Right atrium auricular region (tissue), 2 donors: ENCODE results near the gene CCDC190. TPM values are rescaled to one million over a fixed set of nuclear protein-coding genes. Genes with fewer than 3 reads are reported as not detected.
"Not testable (repeated sequence)": the region's sequence is repeated elsewhere in the genome, so short reads cannot be mapped to it uniquely, and the experiment has no call there.

ENCODE experiments used
- DNase-seq: peaks from one replicate; pipeline ENCODE4 v3.0.0-alpha.2; 2019; ENCODE audit warnings: low spot score
- H3K27ac ChIP-seq, 2 donors: fragments of 200-600 bp; sonication (generic); 1 replicate in 1 of 2; 2 replicates in 1 of 2; pipeline ENCODE4 v1.5.1; 2016 to 2019
- H3K27me3 ChIP-seq, 2 donors: fragments of 200-600 bp; sonication (generic); one replicate each; pipeline versions ENCODE4 v1.5.1 to v1.6.0; 2017 to 2019
- H3K36me3 ChIP-seq: fragments of 200-600 bp; sonication (generic); one replicate; pipeline ENCODE4 v1.5.1; 2016
- H3K4me1 ChIP-seq, 2 donors: fragments of 200-600 bp; sonication (generic); one replicate each; pipeline versions ENCODE4 v1.5.1 to v1.6.0; 2017 to 2019
- H3K4me3 ChIP-seq, 2 donors: fragments of 200-600 bp; sonication (generic); 1 replicate in 1 of 2; 2 replicates in 1 of 2; pipeline ENCODE4 v1.5.1; 2017 to 2019; ENCODE audit warnings: mild to moderate bottlenecking in 1 of 2, moderate library complexity in 1 of 2
- H3K9me3 ChIP-seq, 2 donors: fragments of 200-600 bp; sonication (generic); one replicate each; pipeline ENCODE4 v1.5.1; 2019
- CTCF ChIP-seq, 2 donors: fragments of 200-600 bp; sonication (generic); IDR thresholded peaks; one replicate each; pipeline ENCODE4 v1.5.1; 2019; ENCODE audit warnings: antibody characterized with exemption in 2 of 2
- total RNA-seq, 2 donors: library from RNA; depleted of rRNA; stranded (reverse); fragments of >200 nt; gene quantifications; one replicate each; pipeline ENCODE4 v1.1.0, GENCODE V29; 2016

The CCDC190 gene
- total RNA-seq, 2 donors from 2014 or later: 0.28 to 0.33 TPM

- no peak for DNase-seq
- TF ChIP-seq CTCF (IDR thresholded peaks at IDR 0.05): peak; percentile 63 to 78
- Histone ChIP-seq H3K9me3 (no peaks in the 10 kb centered on the region), H3K27ac (no peak overlapping the region), H3K27me3 (no peaks in the 10 kb centered on the region), H3K36me3 (no peaks in the 10 kb centered on the region), H3K4me1 (no peaks in the 10 kb centered on the region), H3K4me3 (no peak overlapping the region)
Observed at GRCh38 chr1:162878000-162878596, 17.1 kb upstream of the CCDC190 start.

DNA sequence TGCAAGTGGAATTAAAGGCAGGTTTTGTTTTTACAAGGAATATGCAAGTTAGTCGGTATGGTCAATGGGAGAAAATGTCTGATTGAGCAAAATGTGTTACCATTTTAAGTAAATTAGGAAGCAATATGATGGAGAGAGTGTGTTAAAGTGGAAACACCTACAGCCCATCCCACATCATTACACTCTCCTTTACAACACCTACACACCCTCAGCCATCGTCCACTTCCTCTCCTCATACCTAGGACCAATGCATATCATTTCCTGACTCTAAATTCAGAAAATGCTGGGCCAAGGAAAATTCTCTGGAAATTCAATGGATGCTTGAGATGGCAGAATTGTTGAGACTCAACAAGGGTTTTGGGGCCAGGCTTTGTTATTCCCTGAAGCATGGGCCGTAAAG, 16.4 kb upstream of the CCDC190 start:
- Histone ChIP-seq H3K9me3 (peaks cover 0 to 3% of the 10 kb centered on the region in 2 donors), H3K27me3 (no peaks in the 10 kb centered on the region), H3K4me3 (no peak overlapping the region), H3K36me3 (no peaks in the 10 kb centered on the region), H3K27ac (no peak overlapping the region), H3K4me1 (no peaks in the 10 kb centered on the region)
- DNase-seq: no peak
- no peak for TF ChIP-seq CTCF (IDR thresholded peaks at IDR 0.05)

GRCh38 chr1:162876751-162877150, 15.8 kb upstream of the CCDC190 start:
- H3K27ac ChIP-seq: no peak overlapping the region
- H3K36me3 ChIP-seq: no peaks in the 10 kb centered on the region
- H3K4me1 ChIP-seq: no peaks in the 10 kb centered on the region
- no peak for DNase-seq
- H3K4me3 ChIP-seq: no peak overlapping the region
- H3K9me3 ChIP-seq: peaks cover 0 to 10% of the 10 kb centered on the region in 2 donors
- no peak for TF ChIP-seq CTCF (IDR thresholded peaks at IDR 0.05)
- no peaks in the 10 kb centered on the region for H3K27me3 ChIP-seq

DNA sequence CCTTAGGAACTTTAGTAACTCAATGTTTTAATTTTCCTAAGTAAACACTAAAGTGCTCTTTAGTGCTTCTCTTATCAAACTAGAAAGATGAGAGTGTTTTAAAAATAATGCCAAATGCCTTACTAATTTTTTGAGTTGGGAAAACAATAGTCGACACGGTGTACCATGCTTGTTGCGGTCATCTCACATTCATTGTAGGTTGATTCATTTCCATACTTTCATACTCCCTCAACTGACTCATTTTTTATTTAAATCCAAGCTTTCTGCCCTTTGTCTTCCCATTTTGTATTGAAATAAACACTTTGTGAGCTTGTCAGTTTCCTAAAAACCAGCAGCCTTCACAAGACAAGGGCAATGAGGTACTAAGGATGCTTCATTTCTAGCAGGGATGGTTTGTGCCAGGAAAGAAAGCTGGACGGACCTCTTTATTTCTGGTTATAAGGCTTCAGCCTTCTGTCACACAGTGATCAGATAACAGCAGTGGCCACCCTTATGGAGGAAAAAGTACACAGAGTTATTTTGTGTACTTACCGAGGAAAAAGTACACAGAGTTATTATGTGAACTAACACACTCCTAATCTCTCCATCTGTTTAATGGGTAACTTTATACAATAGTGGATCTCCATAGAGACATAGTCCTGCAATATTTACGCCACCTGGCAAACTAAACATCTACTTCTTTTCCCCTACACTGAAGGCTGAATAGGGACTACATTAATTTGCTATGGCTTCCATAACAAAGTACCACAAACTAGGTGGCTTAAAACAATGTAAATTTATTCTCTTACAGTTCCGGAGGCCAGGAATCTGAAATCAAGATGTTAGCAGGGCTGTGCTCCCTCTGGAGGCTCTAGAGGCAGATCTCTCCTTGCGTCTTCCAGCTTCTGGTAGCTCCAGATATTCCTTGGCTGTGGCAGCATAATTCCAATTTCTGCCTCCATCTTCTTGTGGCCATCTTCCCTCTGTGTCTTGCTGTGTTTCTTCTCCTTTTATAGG, 13.0 kb upstream of the CCDC190 start:
- Histone ChIP-seq H3K9me3 (peaks cover 0 to 19% of the 10 kb centered on the region in 2 donors), H3K27me3 (no peaks in the 10 kb centered on the region), H3K36me3 (no peaks in the 10 kb centered on the region), H3K27ac (no peak overlapping the region), H3K4me1 (no peaks in the 10 kb centered on the region), H3K4me3 (no peak overlapping the region)
- DNase-seq: no peak
- no peak for TF ChIP-seq CTCF (IDR thresholded peaks at IDR 0.05)

DNA sequence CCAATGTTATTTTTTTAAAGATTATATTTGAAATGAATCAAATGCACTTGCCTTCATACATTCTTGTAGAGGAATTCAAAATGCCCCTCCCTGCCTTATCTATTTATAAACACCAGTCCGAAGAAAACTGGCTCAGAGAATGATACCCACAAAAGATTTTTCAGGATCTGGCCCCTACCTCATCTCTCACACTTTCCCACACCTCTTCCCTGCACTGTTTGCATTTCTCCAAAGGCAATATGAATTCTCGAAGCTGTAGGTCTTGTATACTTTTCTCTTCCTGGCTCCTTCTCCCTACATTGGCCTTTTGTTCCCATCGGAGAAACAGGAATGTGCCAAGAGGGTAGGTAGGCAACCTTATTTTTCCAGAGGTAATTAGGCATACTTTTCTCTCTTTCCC, 12.0 kb upstream of the CCDC190 start:
- TF ChIP-seq CTCF (IDR thresholded peaks at IDR 0.05): no peak
- H3K27ac ChIP-seq: no peak overlapping the region
- no peak for DNase-seq

GRCh38 chr1:162871417-162871816, 10.4 kb upstream of the CCDC190 start:
- H3K36me3 ChIP-seq, H3K4me3 ChIP-seq, H3K27ac ChIP-seq, DNase-seq, H3K27me3 ChIP-seq, H3K4me1 ChIP-seq: not testable (repeated sequence)
- H3K9me3 ChIP-seq: peaks cover 0 to 19% of the 10 kb centered on the region in 2 donors

More for the DNA sequence above, 12.0 kb upstream of the CCDC190 start:
- H3K27me3 ChIP-seq: no peaks in the 10 kb centered on the region
- H3K4me1 ChIP-seq: no peaks in the 10 kb centered on the region
- H3K4me3 ChIP-seq: no peak overlapping the region
- H3K9me3 ChIP-seq: peaks cover 0 to 19% of the 10 kb centered on the region in 2 donors
- no peaks in the 10 kb centered on the region for H3K36me3 ChIP-seq
